Measurements from ENCODE around the gene FAM186B.

- no peak for TF ChIP-seq CTCF (IDR thresholded peaks at IDR 0.05 in 8 of 11, conservative IDR thresholded peaks at IDR 0.05 in 3 of 11)
- TF ChIP-seq POLR2A (IDR thresholded peaks at IDR 0.05): no peak
- TF ChIP-seq POLR2AphosphoS5 (IDR thresholded peaks at IDR 0.05): no peak
These were observed 29.6 kb upstream of the FAM186B start for GRCh38 chr12:49635036-49635435.
